HepG2 (cell line): ENCODE results near the gene ANGPTL5. TPM values are rescaled to one million over a fixed set of nuclear protein-coding genes. Genes with fewer than 3 reads are reported as not detected.

Experiments
- ATAC-seq: fragments of 200-7000 bp; cut with Tn5 transposase; 3 replicates; pipeline ENCODE4 v1.9.1; 2020; ENCODE audit warnings: mild to moderate bottlenecking, moderate library complexity
- BruUV-seq: library from RNA; stranded (reverse); fragments of 400-500 nt; replicated peaks from 2 replicates; lab custom pipeline; 2021; lab: Mats Ljungman, UMichigan
- CTCF ChIA-PET: fragments of 300-600 bp; formaldehyde crosslinking; extraction: SDS; loops from one replicate; lab custom pipeline; 2021; ENCODE audit warnings: low total read pairs, inconsistent platforms, low intra/inter-chr PET ratio; lab: Yijun Ruan, JAX
- POLR2A ChIA-PET: fragments of 350-600 bp; sonication (Branson Sonifier 250); formaldehyde crosslinking; loops from one replicate; lab custom pipeline; 2020; ENCODE audit warnings: antibody characterized with exemption, inconsistent platforms; lab: Yijun Ruan, JAX
- DNase-seq: peaks from one replicate; pipeline ENCODE4 v3.0.0-alpha.2; 2015; ENCODE audit warnings: low spot score
- FAIRE-seq: peaks from 3 replicates; lab custom pipeline; 2011; peaks lifted over from hg19 to GRCh38; lab: Jason Lieb, UNC
- H2AFZ ChIP-seq: one replicate; pipeline ENCODE4 v1.6.1; 2011; ENCODE audit warnings: low read length, inconsistent platforms
- H3K27ac ChIP-seq: fragments of 300-600 bp; 3 replicates; pipeline ENCODE4 v1.8.0; 2011; ENCODE audit warnings: mixed run types, mild to moderate bottlenecking, mixed read lengths, low read length, inconsistent platforms; ENCODE audit not compliant: insufficient read depth; ENCODE audit errors: extremely low read length
- H3K27me3 ChIP-seq, 2 experiments: fragments of 200-600 bp in 1 of 2; 2 replicates in 1 of 2; 3 replicates in 1 of 2; pipeline versions ENCODE4 v1.6.0 to v1.8.0; 2011; ENCODE audit warnings: low read length in 2 of 2, mild to moderate bottlenecking in 2 of 2, moderate library complexity in 2 of 2, inconsistent platforms in 1 of 2; ENCODE audit not compliant: insufficient read depth in 2 of 2, control insufficient read depth in 1 of 2
- H3K36me3 ChIP-seq, 2 experiments: fragments of 200-600 bp in 1 of 2; replicated peaks in 1 of 2; 2 replicates in 1 of 2; 3 replicates in 1 of 2; pipeline versions ENCODE4 v1.5.1 to v1.8.0; 2011; ENCODE audit warnings: low read length in 2 of 2, inconsistent platforms in 1 of 2; ENCODE audit not compliant: insufficient read depth in 2 of 2, control insufficient read depth in 1 of 2
- H3K4me1 ChIP-seq: 2 replicates; pipeline ENCODE4 v1.5.1; 2012; ENCODE audit warnings: low read length, inconsistent platforms; ENCODE audit not compliant: insufficient read depth
- H3K4me2 ChIP-seq: 2 replicates; pipeline ENCODE4 v1.6.0; 2011; ENCODE audit warnings: low read depth, low read length, inconsistent platforms
- H3K4me3 ChIP-seq, 3 experiments: fragments of 200-600 bp in 1 of 3; sonication (generic), shearing (Covaris generic) in 1 of 3; replicated peaks in 1 of 3; 2 replicates each; pipeline ENCODE4 v1.5.1; 2011 to 2016; ENCODE audit warnings: low read length in 3 of 3, inconsistent platforms in 2 of 3, low read depth in 2 of 3, mild to moderate bottlenecking in 2 of 3, control low read depth in 1 of 3, mixed read lengths in 1 of 3; ENCODE audit not compliant: insufficient read depth in 1 of 3
- H3K79me2 ChIP-seq: one replicate; pipeline ENCODE4 v1.6.1; 2011; ENCODE audit warnings: low read length, inconsistent platforms; ENCODE audit not compliant: insufficient read depth
- H3K9ac ChIP-seq: 2 replicates; pipeline ENCODE4 v1.6.0; 2011; ENCODE audit warnings: mild to moderate bottlenecking, low read depth, low read length, inconsistent platforms; ENCODE audit not compliant: insufficient read depth
- H3K9me3 ChIP-seq: 2 replicates; pipeline ENCODE4 v1.5.1; 2012; ENCODE audit warnings: mild to moderate bottlenecking, low read length
- H4K20me1 ChIP-seq: 2 replicates; pipeline ENCODE4 v1.6.0; 2011; ENCODE audit warnings: inconsistent platforms, mild to moderate bottlenecking, low read length, moderate library complexity; ENCODE audit not compliant: insufficient read depth
- CC2D1A ChIP-seq: sonication (generic); formaldehyde crosslinking; IDR thresholded peaks from 2 replicates; pipeline ENCODE4 v1.8.1; 2023; ENCODE audit warnings: mild to moderate bottlenecking, missing genetic modification reagents
- DR1 ChIP-seq: sonication (generic); formaldehyde crosslinking; IDR thresholded peaks from 2 replicates; pipeline ENCODE4 v1.8.0; 2021; ENCODE audit warnings: mild to moderate bottlenecking, missing genetic modification reagents, inconsistent platforms
- GMEB2 ChIP-seq: IDR thresholded peaks from 2 replicates; pipeline ENCODE4 v1.6.1; 2016; ENCODE audit warnings: missing biosample characterization, missing genetic modification reagents, low read depth
- GTF3A ChIP-seq: sonication (generic); formaldehyde crosslinking; conservative IDR thresholded peaks from 2 replicates; pipeline ENCODE4 v1.4.0; 2020; ENCODE audit warnings: mild to moderate bottlenecking, missing genetic modification reagents
- HNRNPK ChIP-seq: fragments of 200-400 bp; formaldehyde crosslinking; IDR thresholded peaks from 2 replicates; pipeline ENCODE4 v1.6.1; 2018; ENCODE audit warnings: low read length, low read depth, moderate library complexity, mild to moderate bottlenecking; ENCODE audit not compliant: poor library complexity, severe bottlenecking
- MATR3 ChIP-seq: sonication (generic); formaldehyde crosslinking; IDR thresholded peaks from 2 replicates; pipeline ENCODE4 v1.4.0; 2020; ENCODE audit warnings: missing genetic modification reagents
- NFIB ChIP-seq: sonication (generic); formaldehyde crosslinking; IDR thresholded peaks from 2 replicates; pipeline ENCODE4 v1.9.0; 2021; ENCODE audit warnings: missing genetic modification reagents, mild to moderate bottlenecking, borderline replicate concordance
- NR2F2 ChIP-seq: IDR thresholded peaks from 2 replicates; pipeline ENCODE4 v1.6.1; 2012; ENCODE audit warnings: low read depth, inconsistent platforms, borderline replicate concordance
- NR2F6 ChIP-seq, 2 experiments: IDR thresholded peaks; 2 replicates each; pipeline ENCODE4 v1.6.1; 2016; ENCODE audit warnings: antibody characterized with exemption in 1 of 2, mild to moderate bottlenecking in 1 of 2
- PHB2 ChIP-seq: fragments of 450-650 bp; IDR thresholded peaks from 2 replicates; pipeline ENCODE4 v1.6.1; 2018; ENCODE audit not compliant: partially characterized antibody
- POLR2AphosphoS5 ChIP-seq: IDR thresholded peaks from 2 replicates; pipeline ENCODE4 v1.6.1; 2012; ENCODE audit warnings: low read depth, low read length
- SNAPC4 ChIP-seq: sonication (generic); formaldehyde crosslinking; IDR thresholded peaks from 2 replicates; pipeline ENCODE4 v1.4.0; 2020; ENCODE audit warnings: mild to moderate bottlenecking, missing genetic modification reagents
- TERF1 ChIP-seq: sonication (generic); formaldehyde crosslinking; IDR thresholded peaks from 2 replicates; pipeline ENCODE4 v1.8.0; 2022; ENCODE audit warnings: mild to moderate bottlenecking, missing genetic modification reagents, moderate library complexity
- ZBTB42 ChIP-seq: sonication (generic); formaldehyde crosslinking; IDR thresholded peaks from 2 replicates; pipeline ENCODE4 v1.5.0; 2020; ENCODE audit warnings: mild to moderate bottlenecking, missing genetic modification reagents
- ZNF143 ChIP-seq: sonication (generic); formaldehyde crosslinking; IDR thresholded peaks from 2 replicates; pipeline ENCODE4 v1.4.0; 2020; ENCODE audit warnings: missing genetic modification reagents
- ZNF543 ChIP-seq: sonication (generic); formaldehyde crosslinking; IDR thresholded peaks from 2 replicates; pipeline ENCODE4 v1.4.0; 2020; ENCODE audit warnings: mild to moderate bottlenecking, missing genetic modification reagents
- ZNF747 ChIP-seq: sonication (generic); formaldehyde crosslinking; IDR thresholded peaks from 2 replicates; pipeline ENCODE4 v1.8.1; 2023; ENCODE audit warnings: missing genetic modification reagents, mild to moderate bottlenecking, borderline replicate concordance
- ZNF781 ChIP-seq: sonication (generic); formaldehyde crosslinking; IDR thresholded peaks from 2 replicates; pipeline ENCODE4 v1.5.1; 2020; ENCODE audit warnings: borderline replicate concordance, mild to moderate bottlenecking, missing genetic modification reagents; ENCODE audit errors: not compliant biosample characterization
- WGBS: methylation state at CpG from one replicate; pipeline ENCODE4 v1.1.6; 2017; ENCODE audit warnings: low lambda C conversion rate; 5-methylcytosine and 5-hydroxymethylcytosine counted together
- in situ Hi-C: cut with HindIII; loops from 2 replicates; pipeline ENCODE4 v1.10.0; 2017; ENCODE audit warnings: low pct_unique_long_range_greater_than_20kb; ENCODE audit not compliant: extremely low pct_ligation_motif_present
- intact Hi-C: fragments of 100-400 bp; cut with micrococcal nuclease; formaldehyde crosslinking; loops from one replicate; pipeline ENCODE4 v1.10.0; 2022; ENCODE audit not compliant: unreplicated experiment
- polyA plus RNA-seq, 8 experiments: library from polyadenylated mRNA; depleted of rRNA in 3 of 8; stranded (reverse) in 7 of 8; unstranded in 1 of 8; fragments of >200 nt; fragmentation: Illumina TruSeq in 4 of 8; extraction: Trizol in 4 of 8; gene quantifications; 2 replicates each; pipeline versions ENCODE4 v1.2.1 to v1.2.3, GENCODE V29; 2011 to 2016; ENCODE audit warnings: low read depth in 4 of 8, missing spikeins in 1 of 8, mixed read lengths in 1 of 8; ENCODE audit not compliant: insufficient read depth in 1 of 8
- total RNA-seq, 5 experiments: library from RNA; depleted of rRNA; stranded (reverse); fragments of >200 nt; fragmentation: Illumina TruSeq; extraction: Trizol; gene quantifications; 2 replicates each; pipeline ENCODE4 v1.2.3, GENCODE V29; 2016; ENCODE audit warnings: low read depth in 1 of 5

Gene ANGPTL5
- total and polyA plus RNA-seq, 2 of the 13 experiments (the other 11 are each of a cell fraction or from before 2014, with no cell fraction given) = not detected

GRCh38 chr11:101867951-101868350, 48.4 kb downstream of the ANGPTL5 start:
- Histone ChIP-seq H3K27ac (peak overlapping the region; percentile 56), H3K27me3 (no peaks in the 10 kb centered on the region), H2AFZ (peak overlapping the region; percentile 25), H3K9ac (no peak overlapping the region), H3K9me3 (peaks cover 9% of the 10 kb centered on the region), H3K4me1 (peaks cover 47% of the 10 kb centered on the region), H3K4me2 (no peak overlapping the region), H3K4me3 (no peak overlapping the region), H3K79me2 (no peaks in the 10 kb centered on the region), H4K20me1 (no peaks in the 10 kb centered on the region), H3K36me3 (no peaks in the 10 kb centered on the region)
- DNase-seq (no peak), FAIRE-seq (no peak), ATAC-seq (no peak)
- intact Hi-C loops (loop anchor here (10.0 kb wide), 1 partner anchor 247 kb away; the partner anchor contains the start of gene YAP1), in situ Hi-C loops (loop anchor here (5.0 to 10.0 kb wide), 2 partner anchors 47 to 144 kb away; partner anchors contain the start of genes ANGPTL5 and CEP126)
- TF ChIP-seq POLR2AphosphoS5 (no peak), GMEB2 (no peak), CC2D1A (CRISPR knock-in tag) (no peak), NR2F6 (IDR thresholded peaks at IDR 0.05) (no peak), NR2F6 (CRISPR knock-in tag; IDR thresholded peaks at IDR 0.05) (no peak), HNRNPK (no peak), SNAPC4 (CRISPR knock-in tag) (no peak), DR1 (CRISPR knock-in tag) (no peak), NFIB (CRISPR knock-in tag) (no peak), GTF3A (CRISPR knock-in tag) (no peak), MATR3 (CRISPR knock-in tag) (no peak), ZNF143 (CRISPR knock-in tag) (no peak), ZNF747 (no peak), ZNF781 (CRISPR knock-in tag) (no peak), NR2F2 (no peak), TERF1 (CRISPR knock-in tag) (no peak), ZBTB42 (no peak), PHB2 (no peak), ZNF543 (no peak)
- POLR2A ChIA-PET = no interaction called here
- BruUV-seq = no TSS peak
- CTCF ChIA-PET = no interaction called here
- WGBS = 75% methylated on average over 2 of the region's 2 CpGs
